GM19372 (cell line): ENCODE measurements around the gene MOV10L1.
"Not testable (repeated sequence)": the region's sequence is repeated elsewhere in the genome, so short reads cannot be mapped to it uniquely, and the experiment has no call there.

ENCODE experiments used
- ATAC-seq: cut with Tn5 transposase; IDR thresholded peaks from one replicate; pipeline ENCODE4 v1.9.1; 2021; ENCODE audit warnings: mild to moderate bottlenecking, low read depth, moderate library complexity; ENCODE audit not compliant: unreplicated experiment

MOV10L1 gene

DNA sequence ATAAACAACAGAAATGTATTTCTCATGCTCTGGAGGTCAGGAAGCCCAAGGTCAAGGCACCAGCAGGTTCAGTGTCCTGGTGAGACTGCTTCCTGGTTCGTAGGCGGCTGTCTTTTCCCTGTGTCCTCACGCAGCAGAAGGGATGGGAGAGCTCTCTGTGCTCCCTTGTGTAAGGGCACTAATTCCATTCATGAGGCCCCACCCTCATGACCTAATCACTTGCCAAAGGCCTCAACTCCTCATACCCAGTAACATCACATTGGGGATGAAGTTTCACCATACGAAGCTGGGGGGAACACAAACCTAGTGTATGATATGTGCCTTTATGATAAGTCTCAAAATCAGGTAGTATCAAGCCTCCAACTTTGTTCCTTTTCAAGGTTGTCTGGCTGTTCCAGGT, 42.1 kb downstream of the MOV10L1 start:
- ATAC-seq, result no peak

DNA sequence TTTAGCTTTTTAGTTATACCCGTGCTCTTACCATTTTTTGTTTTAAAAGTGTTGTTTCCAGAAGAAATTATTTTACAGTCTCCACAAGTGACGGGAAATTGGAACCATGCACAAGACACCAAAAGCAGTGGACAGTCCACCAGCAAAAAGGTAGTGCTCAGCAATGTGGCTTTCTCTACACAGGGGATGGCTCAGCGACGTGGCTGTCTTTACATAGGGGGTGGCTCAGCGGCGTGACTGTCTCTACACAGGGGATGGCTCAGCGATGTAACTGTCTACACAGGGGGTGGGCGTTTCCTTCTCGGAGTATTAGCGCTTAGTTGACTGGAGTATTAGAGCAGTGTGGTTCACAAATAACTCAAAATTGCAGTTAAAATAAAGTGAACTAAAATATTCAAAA, 44.7 kb downstream of the MOV10L1 start:
- ATAC-seq, result no peak

DNA sequence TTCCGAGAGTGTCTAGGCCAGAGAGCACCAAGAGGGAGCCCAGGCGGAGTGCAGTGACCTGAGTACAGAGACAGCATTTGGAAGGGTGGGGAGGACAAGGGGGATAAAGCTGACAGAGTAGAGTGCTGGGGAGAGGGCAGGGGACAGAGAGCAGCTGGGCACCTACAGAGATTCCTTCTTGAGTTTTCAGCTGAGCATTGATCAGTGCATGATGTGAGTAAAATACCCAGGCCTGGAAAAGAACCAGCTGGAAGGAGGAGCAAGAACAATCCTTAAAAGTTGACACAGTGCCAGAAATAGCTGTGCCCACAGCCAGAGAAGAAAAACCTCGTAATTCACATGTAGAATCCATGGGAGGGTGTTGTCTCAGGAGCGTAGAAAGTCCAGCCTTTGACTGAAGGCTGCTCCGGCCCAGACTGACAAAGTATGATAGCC, 46.8 kb downstream of the MOV10L1 start:
- no peak for ATAC-seq

DNA sequence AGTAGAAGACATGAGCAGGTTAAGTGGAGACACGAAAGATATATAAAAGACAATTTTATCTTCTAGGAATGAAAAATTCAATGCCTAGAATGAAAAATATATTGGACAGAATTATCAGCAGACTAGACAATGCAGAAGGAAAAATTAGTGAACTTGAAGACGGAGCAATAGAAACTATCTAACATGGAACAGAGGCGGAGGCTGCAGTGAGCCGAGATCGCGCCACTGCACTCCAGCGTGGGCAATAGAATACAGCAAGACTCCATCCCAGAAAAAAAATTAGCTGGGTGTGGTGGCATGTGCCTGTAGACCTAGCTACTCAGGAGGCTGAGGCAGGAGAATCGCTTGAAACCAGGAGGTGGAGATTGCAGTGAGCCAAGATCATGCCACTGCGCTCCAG, 47.5 kb downstream of the MOV10L1 start:
- not testable (repeated sequence) for ATAC-seq

DNA sequence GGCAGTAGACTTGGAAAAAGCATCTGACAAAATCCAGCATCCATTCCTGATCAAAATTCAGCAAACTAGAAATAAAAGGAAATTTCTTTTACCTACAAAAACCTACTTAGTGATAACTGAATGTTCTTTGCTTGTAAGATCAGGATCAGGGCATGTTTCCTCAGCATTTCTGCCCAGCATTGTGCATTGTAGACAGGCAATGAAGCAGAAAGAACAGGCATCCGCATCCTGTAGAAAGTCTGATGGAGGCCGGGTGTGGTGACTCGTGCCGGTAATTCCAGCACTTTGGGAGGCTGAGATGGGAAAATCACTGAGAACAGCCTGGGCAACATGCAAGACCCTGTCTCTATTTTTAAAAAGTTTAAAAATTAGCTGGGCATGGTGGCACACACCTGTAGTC, 48.2 kb downstream of the MOV10L1 start:
- ATAC-seq, result no peak

DNA sequence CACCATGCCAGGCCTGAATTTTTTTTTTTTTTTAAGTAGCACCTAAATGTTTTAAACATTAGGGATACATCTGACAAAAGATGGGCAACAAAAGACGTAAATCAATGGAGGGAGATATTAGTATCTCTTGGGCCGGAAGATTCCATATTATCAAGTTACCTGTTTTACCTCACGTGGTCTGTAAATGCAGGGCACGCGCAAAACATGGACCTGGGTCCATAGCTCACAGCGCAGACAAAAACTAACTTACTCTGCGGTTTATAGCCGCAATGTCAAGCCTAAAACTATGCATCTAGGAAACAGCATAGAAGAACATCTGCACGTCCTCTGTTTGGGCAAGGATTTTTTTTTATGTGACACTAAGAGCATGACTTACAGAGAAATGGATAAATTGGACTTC, 49.2 kb downstream of the MOV10L1 start:
- ATAC-seq, result no peak

DNA sequence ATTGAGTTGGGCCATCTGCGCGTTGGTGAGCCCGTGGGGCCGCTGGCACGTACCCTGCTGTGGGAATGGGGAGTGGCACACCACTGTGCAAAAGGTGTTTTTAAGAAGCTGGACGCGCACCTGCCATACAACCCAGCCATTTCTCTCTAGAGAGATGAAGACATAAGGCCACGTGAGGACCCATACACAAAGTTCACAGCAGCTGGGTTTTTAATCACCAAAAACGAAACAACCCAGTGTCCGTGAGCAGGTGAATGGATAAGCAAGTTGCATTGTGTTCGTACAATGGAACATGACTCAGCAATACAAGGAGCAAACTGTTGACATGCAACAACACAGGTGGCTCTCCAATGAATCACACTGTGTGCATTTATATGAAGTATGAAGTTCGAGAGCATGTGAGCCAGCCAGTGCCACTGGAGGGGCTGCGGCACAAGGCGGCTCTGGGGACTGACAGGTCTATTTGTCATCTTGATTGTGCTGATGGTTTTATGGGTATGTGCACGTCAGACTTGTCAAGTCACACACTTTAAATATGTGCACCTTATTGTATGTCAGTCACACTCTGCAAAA, 50.1 kb downstream of the MOV10L1 start:
- ATAC-seq, result no peak

DNA sequence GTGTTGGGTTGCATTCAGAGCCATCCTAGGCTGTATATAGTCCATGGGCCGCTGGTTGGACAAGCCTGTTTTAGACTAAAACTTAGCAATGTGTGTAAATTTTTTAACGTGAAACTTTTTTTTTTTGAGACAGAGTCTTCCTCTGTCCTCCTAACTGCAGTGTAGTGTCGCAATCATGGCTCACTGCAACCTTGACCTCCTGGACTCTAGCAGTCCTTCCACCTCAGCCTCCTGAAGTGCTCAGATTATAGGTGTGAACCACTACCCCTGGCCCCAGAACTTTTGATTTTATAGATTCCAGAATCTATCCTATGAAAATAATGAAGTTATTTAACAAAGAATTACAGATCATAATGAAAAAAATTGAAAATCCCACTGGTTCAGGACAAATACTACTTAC, 50.8 kb downstream of the MOV10L1 start:
- ATAC-seq, result no peak

DNA sequence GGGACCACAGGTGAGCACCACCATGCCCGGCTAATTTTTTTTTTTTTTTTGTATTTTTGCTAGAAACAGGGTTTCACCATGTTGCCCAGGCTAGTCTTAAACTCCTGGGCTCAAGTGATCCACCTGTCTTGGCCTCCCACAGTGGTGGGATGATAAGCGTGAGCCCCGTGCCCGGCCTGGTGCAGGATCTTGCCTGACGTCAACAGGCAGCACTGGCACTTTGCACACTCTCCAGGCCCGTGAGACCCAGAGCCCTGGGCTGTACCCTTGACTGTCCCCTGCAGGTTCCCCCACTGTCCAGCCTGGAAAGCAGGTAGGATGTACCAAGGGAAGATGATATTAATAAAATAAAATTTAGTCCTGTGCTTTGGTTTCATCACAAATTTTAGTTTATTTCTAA, 51.7 kb downstream of the MOV10L1 start:
- no peak for ATAC-seq

DNA sequence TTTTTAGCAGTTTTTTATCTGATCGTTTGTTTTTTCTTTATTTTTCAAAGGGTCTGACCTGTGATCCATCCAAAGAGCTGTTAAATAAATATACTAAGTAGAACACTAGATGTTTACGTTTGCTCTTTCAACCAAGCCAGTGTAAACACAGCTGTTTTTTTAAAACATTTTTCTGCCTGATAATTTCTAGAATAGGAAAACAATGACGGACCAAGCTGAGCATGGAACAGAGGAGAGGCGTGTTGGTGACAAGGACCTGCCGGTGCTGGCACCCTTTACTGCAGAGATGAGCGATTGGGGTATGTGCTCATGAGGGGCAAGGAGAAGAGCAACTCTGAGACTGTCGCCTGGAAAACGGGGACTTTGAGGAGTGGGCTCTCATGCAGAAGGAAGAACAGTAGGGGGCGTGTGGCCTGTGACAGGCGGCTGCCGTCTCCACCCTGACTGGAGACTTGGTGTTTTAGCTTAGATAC, 52.1 kb downstream of the MOV10L1 start:
- ATAC-seq, result no peak

DNA sequence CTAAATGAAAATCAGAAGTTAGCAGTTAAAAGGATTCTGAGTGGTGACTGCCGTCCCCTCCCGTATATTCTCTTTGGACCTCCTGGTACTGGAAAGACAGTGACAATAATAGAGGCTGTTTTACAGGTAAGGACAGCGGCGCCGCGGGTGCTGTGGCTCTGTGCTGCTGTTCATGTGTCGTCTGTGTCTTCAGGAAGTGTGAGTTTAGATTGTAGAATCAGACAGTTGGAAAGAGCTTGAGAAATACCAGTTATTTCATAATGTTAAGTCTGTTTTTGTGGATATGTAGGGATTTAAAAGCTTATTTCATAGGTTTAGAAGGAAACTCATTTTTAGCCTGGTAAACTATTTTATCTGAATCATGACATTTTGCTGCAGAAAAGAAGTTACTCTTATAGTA, 53.3 kb downstream of the MOV10L1 start:
- no peak for ATAC-seq

DNA sequence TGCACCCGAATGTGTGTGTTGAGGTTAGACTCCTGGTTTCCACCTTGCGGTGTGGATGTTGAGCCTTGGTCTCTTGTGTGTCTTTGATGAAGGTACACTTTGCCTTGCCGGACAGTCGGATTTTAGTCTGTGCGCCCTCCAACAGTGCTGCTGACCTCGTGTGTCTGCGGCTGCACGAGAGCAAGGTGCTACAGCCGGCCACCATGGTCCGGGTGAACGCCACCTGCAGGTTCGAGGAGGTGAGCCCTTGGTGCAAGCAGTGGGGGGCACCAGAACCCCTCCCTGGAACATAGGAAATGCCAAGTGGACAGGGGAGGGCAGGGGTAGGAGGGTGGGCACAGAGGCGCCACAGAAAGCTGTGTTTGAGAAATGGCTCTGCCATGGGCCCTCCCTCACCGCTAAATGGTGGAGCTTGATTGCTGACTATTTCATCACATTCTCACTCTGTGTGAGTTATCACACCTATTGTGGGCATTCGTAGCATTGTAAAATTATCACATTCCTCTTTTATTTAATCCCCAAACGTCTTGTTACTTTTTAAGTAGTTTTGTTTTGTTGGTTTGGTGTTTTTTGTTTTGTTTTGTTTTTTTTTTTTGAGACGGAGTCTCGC, 54.3 kb downstream of the MOV10L1 start:
- no peak for ATAC-seq

DNA sequence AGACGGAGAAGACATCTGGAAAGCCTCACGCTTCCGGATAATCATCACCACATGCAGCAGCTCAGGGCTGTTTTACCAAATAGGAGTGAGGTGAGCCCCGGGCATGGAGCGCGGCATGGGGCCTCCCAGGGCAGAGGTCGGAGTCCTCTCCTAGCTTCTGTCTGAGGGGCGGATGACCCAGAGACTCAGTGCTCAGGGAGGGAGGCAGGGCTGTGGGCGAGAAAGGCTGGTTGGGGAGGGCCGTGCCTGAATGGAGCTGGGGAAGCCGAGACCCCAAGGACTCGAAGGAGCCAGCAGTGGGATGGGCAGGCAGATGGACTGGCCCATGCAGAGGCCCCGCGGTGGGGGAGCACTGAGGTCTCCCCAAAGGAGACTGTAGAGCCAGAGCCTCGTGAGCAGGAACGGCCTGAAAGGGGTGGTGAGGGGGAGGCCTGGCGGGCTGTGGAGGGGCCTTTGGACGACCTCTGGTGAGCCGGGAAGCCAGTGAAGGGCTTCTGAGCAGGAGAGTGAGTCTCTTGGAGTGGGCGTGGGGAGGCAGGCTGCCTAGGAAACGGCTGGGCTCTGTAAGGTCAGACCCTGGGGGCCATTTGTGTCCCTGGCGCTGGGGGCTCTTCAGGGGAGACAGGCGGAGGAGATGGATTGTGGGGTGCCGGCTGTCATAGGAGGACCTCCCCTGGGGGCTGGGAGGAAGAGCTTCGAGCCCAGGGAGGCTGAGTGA, 56.1 kb downstream of the MOV10L1 start:
- ATAC-seq, result no peak

DNA sequence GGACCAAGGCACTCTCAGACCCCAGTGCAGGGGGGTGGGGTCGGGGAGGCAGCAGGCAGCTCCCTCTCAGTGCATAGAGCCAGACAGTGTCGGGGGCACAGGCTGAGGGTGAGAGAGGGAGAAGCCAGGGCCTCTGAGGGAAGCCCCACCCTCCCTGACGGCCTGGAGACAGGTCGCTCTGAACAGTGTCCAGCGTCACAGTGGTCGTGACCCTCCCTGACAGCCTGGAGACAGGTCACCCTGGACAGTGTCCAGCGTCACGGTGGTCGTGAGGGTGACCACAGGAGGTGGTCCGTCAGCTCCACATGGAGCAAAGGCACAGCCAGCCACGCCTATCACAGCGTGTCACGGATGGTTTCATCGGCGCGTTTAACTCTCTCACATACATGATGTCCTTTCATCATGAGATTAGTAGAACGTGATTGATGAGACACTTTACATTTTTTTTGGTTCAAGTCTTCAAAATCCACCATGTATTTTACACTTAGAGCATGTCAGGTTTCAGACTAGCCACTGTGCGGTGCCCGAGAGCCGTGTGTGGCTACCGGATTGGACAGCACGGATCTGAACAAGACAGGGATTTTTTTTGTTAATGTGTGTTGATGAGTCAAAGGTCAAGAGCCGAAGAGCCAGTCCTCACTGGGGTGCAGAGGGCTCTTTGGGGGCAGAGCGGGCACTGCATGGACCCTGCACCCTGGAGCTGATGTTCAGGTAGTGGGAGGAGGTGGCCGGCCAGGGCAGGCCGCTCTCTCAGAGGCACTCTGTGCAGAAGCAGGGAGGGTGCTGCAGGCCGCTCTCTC, 56.8 kb downstream of the MOV10L1 start:
- no peak for ATAC-seq

DNA sequence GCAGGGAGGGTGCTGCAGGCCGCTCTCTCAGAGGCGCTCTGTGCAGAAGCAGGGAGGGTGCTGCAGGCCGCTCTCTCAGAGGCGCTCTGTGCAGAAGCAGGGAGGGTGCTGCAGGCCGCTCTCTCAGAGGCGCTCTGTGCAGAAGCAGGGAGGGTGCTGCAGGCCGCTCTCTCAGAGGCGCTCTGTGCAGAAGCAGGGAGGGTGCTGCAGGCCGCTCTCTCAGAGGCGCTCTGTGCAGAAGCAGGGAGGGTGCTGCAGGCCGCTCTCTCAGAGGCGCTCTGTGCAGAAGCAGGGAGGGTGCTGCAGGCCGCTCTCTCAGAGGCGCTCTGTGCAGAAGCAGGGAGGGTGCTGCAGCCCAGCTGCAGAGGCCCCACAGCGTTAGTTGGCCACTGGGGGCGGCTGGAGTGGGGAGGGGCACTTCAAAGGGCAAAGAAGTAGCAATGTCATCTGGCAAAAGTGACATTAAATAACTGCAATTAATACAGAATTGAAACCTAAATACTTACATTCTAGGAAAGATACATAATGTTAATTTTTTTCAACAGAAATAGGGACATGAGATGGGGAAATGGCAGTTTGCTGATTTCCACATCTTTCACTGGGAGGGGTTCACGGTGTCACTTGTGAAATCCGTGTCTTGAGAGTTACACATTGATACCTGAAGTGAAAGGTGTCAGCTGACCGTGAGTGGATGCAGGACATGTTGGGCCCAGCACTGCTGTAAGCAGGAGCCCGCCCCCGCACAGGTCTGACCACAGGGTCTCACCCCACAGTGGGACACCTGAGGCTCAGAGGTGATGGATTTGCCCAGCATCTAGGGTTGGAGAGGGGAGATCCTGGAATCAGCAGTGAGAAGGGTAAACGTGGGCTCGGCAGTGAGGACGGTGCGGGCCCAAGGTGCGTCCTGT, 57.7 kb downstream of the MOV10L1 start:
- not testable (repeated sequence) for ATAC-seq

DNA sequence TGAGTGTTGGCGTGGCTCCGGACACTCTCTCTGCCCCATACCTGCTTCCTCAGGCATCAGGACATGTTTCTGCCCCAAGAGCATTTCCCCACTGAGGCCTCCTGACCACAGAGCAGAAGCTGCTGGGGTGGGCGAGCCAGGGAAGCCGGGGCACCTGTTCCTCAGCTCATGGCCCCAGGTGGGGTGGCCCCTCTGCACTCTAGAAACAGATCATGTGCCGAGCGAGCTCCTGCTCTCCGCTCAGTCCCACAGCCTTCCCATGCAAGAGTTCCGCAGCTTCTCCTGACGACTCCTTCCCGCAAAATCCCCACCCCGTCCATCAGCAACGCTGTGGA, 58.3 kb downstream of the MOV10L1 start:
- no peak for ATAC-seq

DNA sequence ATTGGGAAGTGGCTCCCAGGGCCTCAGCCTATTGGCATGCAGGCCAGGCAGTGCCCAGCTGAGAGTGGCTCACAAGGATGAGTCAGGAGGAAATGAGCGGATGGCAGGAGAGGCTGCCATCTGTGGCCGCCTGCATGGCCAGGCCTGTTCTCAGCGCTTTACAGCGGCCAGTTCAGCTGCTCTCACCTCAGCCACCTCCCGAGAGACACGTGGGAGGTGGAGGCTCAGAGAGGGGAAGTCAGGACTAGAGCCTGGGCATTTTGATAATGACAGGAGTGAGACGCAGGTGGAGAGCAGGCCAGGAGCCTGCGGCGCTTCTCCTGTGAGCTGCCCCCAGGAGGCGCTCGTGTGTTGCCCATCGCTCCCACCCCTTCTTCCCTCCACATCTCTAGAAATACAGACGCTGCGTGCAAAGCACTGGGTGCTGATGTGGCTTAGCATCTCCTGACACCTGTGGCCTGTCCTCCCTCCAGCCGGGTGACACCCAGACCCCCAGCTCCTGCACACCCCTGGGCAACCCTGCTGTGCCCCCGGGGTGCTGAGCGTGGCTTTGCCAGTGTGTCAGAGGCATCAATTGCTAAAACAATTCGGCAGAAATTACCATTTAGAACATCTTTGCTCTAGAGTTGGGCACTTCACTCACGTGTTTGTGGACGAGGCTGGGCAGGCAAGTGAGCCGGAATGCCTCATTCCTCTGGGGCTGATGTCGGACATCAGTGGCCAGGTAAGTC, 59.4 kb downstream of the MOV10L1 start:
- ATAC-seq, result no peak

DNA sequence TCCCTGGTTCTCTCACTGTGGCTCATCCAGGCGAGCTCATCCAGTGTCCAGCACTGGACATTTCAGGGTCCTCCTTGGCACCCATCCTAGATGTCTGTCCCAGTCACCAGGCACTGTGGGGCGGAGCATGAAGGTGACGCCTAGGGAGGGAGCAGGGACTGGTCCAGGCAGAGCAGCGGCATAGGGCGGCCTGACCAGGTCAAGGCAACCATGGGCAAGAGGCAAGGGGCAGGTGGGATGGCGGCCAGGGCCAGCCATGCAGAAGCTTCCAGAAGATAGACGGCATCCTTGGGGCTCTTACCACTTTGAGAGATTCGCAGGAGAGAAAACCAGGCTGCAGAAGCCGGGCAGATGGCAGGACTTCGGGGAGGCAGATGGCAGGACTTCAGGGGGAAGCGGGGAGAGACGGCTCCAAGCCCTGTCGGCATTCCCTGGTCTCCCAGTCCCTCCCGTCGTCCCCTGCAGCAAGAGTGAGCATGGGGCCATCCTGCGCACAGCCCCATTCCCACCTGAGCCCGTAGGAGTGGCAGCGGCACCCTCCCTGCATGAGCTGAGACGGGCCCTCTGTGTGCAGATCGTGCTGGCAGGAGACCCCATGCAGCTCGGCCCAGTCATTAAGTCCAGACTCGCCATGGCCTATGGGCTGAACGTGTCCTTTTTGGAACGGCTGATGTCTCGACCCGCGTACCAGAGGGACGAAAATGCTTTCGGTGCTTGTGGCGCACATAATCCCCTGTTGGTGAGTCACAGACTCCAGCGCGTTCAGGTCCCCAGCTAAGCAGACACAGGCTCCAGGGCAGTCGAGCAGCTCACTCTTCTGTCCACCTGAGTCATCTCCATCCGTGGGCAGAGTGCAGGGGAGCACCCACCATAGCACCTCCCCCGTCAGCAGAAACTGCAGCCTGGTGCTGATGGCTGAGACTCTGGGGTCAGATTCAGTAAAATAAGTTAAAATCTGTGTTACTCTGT, 60.6 kb downstream of the MOV10L1 start:
- ATAC-seq, result no peak
